NCI-H1436 treated with DMSO at 0.1 percent for 48 hours (cell line): ENCODE results near the gene RSPO3.
"Not testable (repeated sequence)": the region's sequence is repeated elsewhere in the genome, so short reads cannot be mapped to it uniquely, and the experiment has no call there.

Experiments
- DNase-seq: peaks from one replicate; lab custom pipeline; 2025; lab: John Stamatoyannopoulos, UW

RSPO3 gene

DNA sequence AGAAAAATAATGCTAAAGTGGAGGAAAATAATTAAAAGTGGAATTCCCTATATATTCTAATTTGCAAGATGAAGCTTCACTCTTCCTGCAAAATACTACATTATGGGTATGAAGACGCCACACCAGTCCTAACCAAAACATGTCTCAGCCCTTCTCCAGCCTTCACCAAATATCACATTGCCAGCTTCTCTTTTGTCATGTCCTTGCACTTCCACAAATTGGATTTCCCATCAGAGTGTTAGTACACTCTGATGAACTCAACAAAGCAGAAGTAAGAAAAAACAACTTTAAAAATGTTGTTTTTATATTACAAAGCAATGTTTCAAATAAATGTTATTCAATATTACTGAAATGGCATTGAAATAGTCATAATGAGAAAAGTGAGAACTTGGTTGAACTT lies 85.8 kb downstream of the RSPO3 start:
- DNase-seq = no peak

DNA sequence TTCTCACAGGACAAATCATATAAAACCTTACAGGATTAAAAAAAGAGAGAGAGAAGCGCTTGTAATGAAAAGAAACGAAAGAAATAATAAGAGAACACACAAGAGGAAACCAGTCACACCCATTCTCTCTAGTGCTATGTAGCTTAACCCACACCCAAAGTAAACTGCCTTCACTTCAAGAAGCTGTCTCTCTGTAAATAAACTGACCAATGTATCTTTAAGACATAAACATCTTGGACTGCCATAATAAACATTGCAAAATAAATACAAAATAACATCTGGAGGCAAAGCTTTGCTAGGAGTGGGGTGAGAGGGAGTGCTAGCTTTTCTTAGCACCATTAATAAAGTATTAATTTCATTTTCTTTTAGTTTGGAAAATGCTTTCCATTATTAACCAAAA lies 86.6 kb downstream of the RSPO3 start:
- DNase-seq = no peak

DNA sequence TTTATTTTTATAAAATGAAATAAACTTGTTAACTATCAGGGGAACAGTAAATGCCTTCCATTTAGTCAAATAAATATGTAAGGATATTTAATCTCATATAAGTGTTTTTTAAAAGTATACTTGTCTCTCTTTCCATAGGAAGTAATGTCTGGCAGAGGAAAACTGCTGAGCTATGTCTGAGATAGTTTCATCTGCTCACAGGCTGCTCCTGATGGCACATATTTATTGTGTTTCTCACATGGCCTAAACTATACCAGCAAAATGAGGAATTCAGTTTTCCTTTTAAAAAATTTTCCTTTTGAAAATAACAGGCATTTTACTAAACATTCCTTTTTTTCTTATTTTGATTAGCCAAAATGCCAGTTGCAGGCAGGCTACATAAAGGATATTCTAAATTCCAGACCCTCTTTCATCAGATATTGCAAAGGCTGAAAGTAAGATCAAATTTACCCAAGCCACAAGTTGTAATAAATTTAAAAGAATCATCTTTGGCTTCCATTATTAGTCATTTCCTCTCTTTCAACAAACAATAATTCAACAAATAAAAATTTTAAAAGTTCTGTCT lies 88.1 kb downstream of the RSPO3 start:
- no peak for DNase-seq

DNA sequence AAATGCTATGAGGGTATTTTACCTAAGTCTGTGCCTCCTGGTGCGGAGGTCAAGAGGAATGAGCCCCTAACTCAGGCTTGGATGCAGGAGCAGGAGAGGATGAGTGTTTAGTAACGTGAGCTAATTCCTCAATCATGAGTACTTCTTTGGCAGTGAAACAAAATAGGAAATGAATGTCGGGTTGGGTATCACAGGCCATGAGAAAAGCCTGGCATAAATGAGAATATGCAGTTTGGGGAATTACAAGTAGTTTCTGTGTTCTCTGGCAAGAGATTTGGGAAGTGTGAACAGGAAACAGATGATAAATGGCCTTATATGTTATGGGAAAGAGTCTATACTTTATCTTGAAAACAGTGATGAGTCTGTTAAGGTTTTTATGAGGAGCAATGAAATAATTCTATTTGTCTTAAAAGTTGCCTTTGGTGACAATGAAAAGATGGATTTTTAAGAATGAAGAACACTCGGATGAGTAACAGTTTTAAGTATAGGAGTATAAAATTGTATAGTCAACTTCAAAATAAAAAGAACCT lies 89.2 kb downstream of the RSPO3 start:
- no peak for DNase-seq

DNA sequence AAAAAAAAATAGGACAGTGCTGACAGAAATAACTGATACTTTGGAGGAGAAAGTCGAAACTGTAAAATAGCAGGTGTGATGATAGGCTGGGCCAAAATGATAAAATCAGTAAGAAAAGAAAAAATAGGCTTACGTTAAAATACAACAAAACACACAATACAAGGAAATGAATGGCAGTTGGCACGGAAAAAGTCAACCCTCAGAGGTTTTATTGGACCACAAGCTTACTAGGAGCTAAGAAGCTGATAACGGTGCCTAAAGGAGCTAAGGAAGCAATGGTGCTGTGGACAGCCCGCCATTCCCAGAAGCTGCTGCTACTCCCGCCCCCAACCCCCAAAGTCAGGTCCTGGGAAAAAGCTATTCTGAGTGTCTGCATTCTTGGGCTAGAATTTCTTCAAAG lies 92.3 kb downstream of the RSPO3 start:
- no peak for DNase-seq

DNA sequence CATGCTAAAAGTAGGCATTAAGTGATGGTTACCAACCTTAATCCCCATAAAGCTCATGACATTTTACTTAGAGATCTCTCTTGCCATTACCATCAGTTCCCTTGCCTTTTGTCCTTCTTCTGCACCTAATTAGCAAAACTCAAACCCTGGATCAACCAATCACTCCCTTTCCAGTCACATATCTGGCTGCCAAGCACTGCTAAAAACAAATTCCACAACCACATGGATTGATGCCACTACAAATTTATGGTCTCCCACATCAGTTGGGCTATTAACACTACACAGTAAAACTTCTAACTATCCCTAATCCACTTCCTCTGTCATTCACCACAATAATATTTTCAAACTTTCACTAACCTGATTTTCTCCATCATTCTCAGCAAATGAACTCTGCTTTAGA lies 93.9 kb downstream of the RSPO3 start:
- no peak for DNase-seq

DNA sequence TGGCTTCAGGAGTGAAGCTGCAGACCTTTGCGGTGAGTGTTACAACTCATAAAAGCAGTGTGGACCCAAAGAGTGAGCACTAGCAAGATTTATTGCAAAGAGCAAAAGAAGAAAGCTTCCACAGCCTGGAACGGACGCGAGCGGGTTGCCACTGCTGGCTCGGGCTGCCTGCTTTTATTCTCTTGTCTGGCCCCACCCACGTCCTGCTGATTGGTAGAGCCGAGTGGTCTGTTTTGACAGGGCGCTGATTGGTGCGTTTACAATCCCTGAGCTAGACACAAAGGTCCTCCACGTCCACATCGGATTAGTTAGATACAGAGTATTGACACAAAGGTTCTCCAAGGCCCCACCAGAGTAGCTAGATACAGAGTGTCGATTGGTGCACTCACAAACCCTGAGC lies 95.6 kb downstream of the RSPO3 start:
- DNase-seq = not testable (repeated sequence)

DNA sequence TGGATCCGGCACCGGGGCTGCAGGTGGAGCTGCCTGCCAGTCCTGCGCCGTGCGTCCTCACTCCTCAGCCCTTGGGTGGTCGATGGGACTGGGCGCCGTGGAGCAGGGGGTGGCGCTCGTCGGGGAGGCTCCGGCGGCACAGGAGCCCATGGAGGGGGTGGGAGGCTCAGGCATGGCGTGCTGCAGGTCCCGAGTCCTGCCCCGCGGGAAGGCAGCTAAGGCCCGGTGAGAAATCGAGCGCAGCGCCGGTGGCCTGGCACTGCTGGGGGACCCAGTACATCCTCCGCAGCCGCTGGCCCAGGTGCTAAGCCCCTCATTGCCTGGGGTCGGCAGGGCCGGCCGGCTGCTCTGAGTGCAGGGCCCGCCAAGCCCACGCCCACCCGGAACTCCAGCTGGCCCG lies 96.1 kb downstream of the RSPO3 start:
- DNase-seq = not testable (repeated sequence)

DNA sequence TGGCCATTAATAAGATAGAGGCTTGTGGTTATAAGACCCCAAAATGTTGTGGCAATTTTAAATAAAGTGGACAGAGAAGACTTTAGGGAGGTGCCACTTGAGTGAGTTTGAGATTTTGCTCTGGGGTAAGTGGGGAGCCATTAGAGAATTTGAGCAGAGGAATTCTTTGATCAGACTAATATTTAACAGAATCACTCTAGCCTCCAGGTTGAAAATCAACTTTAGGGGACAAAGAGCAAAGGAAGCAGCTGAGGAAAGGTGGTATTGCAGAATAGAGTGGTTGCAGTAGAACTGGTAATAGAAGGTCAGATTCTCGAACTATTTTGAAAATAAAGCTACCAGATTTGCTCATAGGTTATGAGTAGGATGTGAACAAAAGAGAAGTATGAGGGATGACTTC lies 97.5 kb downstream of the RSPO3 start:
- no peak for DNase-seq

DNA sequence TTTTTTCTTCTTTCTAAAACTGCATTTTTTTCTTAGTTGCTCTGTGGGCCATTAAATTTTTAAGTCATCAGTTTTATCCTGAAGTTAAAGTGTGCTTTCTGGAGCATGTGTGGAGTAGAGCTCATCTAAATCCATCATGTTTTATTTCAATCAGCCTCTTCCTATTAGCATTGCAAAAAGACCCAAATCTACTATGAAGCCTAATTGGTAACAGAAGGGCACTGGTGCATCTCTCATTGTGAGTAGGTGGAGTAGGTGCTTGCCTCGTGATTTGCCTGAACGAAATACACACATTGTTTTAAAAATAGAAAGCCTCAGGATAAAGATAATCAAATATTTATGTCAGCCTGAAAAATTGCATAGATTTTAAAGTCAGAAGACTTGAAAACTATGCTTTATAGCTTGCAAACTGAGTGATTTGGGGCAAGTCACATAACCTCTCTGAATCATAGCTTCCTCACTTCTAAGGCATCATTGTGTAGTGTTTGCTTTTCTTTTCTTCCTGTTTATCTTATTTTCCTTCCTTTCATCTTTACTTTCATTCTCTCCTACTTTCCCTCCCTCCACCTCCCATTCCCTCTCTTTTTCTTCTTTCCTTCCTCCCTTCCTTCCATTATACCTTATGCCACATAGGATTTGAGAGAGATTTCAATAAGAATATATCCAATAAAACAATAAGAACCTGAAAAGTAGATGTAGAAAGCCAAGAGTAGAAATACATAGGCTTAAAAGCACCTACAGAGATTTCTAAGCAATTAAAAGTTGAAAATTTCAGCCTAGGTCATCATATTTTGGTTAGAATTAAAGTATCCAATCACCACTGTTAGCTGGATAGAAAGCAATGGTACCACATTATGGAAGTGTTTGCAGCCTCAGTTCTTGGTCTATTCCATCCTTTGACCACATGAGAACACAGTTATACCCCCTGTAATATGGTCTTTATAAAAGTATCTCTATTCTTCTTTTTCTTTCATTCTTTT lies 98.6 kb downstream of the RSPO3 start:
- no peak for DNase-seq

DNA sequence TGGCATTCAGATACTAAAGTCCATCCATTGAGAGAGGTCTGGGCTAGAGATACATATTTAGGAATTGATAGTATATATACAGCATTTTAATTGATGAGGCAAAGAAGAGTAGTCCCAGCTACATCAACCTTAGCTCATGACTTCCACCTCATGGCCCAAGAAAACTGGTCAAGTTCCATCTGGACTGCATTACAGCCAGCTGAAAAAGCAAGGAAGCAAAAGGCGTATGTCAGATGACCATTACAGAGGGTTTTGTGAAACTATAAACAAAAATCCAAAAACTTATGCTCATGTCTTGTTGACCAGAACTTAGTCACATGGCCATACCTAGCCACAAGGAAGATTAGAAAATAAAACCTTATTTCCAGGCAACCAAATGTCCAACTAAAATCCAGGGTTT lies 101.4 kb downstream of the RSPO3 start:
- no peak for DNase-seq

DNA sequence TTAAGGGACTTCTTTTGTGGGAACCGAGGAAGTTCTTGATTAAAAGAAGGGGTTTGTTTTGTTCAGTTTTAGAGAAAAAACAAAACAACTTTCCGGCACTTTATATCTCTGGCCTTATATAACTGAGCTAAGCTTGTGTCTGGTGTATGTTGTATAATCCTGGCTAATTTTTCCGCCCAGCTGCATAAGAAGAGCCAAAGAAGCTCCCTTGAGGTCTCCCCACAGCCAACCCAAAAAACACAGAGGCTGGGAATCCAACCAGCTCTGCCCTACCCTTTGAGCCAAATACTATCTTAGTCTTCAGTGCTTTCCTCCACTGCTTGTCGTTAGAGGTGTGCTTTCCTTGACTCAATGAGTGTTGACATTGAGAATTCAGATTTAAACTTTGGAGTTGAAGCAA lies 102.7 kb downstream of the RSPO3 start:
- DNase-seq = no peak

DNA sequence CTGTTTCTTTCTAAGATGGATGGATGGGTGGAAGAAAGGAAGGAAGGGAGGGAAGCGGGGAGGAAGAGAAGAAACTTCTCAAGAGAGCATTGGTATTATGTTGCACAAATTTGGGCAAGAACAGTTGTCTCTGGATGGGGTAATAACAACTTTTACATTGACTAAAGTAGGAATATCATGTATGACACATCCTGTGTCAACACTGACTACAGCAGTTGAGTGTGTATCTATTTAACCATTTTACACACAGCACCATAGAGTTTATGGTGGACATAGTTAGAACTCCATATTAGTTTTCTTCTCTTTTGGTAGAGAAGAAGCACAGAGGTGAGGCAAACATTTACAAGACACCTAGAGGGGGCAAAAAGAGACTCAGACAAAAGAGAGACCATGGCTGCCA lies 103.9 kb downstream of the RSPO3 start:
- DNase-seq = no peak

DNA sequence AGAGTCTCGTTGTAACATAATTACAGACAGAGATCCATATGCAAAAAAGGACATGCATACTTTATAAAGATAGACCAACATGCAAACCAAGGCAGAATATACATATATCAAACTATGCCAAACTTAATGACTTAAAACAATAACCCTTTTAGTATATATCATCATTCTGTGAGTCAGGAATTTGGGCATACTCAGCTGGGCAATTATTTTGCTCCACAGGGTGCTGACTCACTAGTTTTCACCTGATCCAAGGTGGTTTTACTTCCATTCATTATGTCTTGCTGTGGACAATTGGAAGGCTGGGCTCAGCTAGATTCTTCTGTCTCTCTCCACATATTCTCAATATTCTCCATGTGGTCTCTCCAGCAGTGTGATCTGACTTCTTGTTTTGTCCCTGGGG lies 107.0 kb downstream of the RSPO3 start:
- no peak for DNase-seq

DNA sequence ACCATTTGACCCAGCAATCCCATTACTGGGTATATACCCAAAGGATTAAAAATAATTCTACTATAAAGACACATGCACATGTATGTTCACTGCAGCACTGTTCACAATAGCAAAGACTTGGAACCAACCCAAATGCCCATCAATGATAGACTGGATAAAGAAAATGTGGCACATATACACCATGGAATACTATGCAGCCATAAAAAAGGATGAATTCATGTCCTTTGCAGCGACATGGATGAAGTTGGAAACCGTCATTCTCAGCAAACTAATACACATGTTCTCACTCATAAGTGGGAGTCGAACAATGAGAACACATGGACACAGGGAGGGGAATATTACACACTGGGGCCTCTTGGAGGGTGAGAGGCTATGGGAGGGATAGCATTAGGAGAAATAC lies 115.3 kb downstream of the RSPO3 start:
- not testable (repeated sequence) for DNase-seq

DNA sequence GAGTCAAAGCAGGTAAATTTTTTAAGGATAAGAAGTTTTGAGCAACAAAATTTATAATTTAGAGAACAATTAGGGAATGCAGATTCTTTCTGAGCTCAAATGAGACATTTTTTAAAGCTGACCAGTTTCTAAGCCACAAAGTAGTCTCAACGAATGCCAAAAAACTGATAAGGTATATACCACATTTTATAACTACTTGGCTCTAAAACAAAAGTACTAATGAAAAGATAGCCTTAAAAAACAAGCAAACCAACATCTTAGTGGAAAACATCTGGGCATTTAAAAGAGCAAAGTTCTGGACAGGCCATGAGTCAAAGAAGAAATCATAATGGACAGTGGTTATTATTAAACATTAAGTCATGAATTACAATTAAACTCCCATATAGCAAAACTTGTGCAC lies 125.0 kb downstream of the RSPO3 start:
- no peak for DNase-seq
